ENCODE data around the gene STRN3.

The STRN3 gene

DNA sequence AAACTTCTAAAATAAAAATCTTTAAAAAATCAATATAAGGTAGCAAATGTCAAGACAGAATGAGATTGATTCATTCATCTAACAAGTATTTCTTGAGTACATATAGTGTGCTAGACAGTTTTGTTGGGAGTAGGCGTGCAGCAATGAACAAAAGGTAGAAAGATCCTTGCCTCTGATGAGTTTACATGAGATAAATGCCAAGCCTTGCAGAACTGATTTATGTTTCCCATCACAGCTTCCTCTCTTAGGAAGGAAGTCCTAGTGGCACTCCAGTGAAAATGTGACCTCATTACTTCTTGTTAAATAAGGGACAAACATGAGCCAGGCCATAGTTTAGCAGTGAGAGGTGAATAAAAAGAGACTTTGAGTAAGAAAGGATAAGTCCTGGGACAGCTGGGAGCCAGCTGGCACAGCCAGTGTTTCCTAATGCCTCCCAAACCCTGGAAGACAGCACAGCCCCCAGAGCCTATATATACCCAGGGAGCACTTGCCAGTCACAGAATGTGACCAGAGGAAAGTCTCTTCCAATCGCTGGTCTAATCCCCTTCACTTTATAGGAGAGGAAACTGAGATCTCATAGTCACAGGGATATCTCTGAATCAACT, 156.5 kb downstream of the STRN3 start:
- DNase-seq, result peak; percentile 39

DNA sequence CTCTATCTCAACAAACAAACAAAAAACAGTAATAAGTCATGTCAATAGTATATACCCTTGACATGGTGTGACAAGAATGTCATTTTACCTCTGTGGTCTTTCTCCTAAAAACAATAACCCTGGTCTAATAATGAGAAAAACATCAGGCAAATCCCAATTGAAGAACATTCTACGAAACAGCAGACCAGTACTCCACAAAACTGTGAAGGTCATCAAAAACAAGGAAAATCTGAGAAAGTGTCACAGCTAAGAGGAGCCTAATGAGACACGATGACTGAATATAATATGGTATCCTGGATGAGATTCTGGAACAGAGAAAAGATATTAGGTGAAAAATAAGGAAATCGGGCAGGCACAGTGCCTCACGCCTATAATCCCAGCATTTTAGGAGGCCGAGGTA, 157.4 kb downstream of the STRN3 start:
- no peak for DNase-seq

DNA sequence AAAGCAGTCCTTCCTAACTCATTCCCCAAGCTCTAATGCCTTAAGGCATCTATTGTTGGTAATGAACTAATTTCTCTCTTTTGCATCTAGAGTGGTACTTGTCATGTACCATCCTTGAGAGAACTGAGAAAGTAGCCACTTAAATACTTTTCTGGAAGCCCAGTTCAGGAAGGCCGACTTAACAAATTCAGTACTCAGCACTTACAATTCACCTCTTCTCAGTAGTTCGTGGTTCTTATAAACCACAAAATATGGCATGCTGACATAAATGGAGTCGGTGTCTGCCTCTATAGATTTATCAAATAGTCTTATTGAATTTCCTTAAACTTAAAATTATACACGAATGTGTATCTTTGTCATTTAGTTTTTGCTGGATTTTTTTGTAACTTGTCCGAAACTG, 161.2 kb downstream of the STRN3 start:
- no peak for DNase-seq

DNA sequence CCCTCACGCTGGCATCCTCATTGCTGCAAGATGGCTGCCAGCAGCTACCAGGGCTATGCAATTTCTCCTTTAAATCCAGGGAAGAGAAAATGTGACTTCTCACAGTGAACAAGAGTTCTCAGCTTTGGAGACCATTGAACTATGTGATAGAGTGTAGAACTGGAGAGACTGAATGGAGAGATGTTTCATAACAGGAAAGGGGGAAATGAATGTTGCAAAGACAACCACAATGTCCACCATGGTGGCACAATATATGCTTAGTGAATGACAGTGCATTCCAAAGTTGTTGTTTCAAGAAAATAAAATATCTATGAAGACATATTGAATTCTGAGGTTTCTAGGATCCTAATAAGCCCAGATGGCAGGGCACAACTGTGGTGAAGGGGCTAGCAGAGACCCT, 165.0 kb downstream of the STRN3 start:
- no peak for DNase-seq

DNA sequence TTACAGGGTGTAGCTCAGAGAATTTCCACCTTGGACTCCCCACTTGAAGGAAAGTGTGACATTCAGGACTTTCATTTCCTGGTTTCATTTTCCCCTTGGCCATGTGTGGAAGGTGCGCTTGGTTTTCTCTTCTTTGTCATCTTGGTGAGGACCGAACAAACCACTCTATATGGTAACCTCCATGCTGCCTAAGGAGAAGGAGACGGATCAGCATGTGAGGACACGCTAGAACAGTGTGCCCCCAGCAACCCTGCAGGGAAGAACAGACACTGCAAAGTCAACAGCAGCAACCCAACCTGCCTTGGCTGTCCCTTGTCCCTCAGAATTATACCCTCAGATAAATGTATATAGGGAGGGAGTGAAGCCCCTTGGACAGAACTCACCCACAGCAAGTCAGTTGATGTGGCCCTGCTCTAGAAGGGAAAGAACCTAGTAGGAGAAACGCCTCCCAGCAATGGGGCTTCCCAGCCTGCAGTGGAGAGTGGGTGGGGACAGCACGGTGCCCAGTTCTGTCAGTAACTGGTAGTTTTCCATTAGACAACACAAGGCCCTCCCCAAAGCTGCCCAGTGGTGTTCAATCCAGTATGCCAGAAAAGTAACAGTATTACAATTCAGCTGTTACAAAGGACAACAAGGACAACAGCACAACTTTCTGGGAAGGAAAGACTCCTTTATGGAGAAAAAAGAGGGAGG, 170.7 kb downstream of the STRN3 start:
- no peak for DNase-seq

DNA sequence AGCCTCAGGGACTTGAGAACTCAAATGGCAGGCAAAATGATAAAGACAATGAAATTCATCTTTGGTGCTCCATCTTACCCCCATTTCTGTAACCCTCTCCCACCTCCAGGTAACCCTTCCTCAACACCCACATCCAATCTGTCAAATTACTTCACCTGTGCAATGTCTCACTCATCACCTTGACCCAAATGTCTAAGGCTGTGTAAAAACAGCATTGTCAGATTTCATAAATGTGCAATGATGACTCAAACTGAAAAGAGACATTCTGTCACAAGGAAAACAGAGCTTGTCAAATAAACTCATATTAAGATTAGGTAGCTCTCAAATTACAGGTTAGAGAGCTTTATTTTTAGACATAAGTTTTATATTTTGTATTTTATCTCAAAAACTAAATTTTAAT, 171.7 kb downstream of the STRN3 start:
- DNase-seq, result no peak

DNA sequence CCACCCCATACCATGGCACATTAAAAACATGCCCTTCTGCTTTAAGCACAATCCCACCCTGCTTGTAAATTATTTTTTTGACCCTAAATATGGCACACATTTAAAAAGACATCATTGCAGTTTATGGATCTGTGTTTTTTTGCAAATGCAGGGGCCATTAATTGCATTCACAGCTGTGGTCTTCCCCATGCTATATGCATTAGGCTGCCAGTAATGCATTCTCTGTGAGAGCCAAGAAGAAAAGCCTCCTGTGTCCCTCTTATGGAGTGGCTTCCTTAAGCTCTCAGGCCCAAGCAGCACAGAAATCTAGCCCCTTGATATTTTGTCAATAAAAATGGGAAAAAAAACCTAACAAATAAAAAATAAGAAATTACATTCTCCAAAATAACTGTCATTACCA, 172.2 kb downstream of the STRN3 start:
- DNase-seq, result no peak

DNA sequence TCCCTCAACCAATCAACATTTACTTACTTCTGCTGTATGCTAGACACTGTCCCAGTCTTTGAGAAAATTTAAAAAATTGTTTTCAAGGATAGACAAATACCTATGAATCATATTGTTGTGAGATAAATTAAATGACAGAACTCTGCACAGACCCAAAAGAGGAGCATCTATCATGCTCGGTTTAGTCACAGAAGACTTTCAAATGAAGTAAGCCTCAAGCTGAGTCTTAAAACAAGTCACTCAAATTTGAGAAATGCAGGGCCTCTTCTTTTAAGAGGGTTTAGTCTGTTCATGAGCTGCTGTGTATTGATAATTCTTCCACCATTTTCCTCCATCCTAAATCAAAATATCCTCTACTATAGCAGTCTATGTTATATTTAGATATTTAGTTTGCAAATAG, 176.2 kb downstream of the STRN3 start:
- DNase-seq, result no peak

GRCh38 chr14:30849354-30849753, 176.8 kb downstream of the STRN3 start:
- no peak for DNase-seq

DNA sequence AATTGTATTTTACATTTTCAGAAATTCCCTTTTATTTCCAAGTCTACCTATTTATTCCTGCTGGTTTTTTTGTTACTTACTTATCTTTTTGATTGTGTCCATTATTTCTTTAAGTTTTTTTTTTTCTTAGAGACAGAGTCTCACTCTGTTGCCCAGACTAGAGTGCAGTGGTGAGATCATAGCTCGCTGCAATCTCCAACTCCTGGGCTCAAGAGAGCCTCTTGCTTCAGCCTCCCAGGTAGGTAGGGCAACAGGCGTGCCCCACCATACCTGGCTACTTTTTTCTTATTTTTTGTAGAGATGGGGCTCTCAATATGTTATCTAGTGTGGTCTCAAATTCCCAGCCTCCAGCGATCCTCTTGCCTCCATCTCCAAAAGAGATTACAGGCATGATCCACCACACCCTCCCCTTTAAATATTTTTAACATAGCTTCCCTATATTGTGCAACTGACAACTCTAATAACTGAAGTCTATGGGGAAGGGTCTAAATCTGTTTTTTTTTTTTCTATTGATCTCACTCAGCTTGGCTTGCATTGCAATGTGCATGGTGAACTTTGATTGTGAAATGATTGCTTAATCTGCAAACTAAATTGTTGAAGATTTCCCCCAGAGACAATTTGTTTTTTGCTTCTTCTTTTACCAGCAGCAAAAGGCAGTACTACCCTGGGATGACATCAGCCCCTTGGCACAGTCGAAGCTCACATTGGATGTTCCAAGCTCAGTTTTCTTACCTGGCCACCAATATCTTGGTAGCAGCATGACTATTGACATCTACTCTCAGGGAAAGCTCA, 177.5 kb downstream of the STRN3 start:
- DNase-seq, result no peak

Measured in NCI-H524 treated with DMSO at 0.1 percent for 48 hours (cell line).